ENCODE results near the gene RFTN1. TPM values are rescaled to one million over a fixed set of nuclear protein-coding genes. Genes with fewer than 3 reads are reported as not detected.

Gene RFTN1
- total and polyA plus RNA-seq, 2 experiments from 2014 or later: 3.3 to 7.2 TPM

DNA sequence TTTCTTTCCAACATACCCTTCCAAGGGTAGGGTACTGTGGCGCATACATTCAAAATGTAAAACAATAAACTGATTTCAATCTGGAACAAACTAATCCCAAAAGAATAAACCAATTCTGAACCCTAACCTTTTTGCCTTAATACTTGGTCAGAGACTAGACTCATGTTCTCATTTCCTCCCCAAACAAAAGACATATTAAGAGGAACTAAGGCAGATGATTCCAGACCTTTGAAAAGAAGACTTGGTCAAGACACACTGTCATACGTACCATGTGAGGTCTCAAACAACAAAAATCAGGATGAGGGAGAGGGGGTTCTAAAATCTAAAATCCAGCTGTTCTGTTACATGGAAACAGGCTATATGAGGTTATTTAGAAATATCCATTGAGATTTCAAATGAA is 102.1 kb downstream of the RFTN1 start (continued):
- TF ChIP-seq, protein P1, sequence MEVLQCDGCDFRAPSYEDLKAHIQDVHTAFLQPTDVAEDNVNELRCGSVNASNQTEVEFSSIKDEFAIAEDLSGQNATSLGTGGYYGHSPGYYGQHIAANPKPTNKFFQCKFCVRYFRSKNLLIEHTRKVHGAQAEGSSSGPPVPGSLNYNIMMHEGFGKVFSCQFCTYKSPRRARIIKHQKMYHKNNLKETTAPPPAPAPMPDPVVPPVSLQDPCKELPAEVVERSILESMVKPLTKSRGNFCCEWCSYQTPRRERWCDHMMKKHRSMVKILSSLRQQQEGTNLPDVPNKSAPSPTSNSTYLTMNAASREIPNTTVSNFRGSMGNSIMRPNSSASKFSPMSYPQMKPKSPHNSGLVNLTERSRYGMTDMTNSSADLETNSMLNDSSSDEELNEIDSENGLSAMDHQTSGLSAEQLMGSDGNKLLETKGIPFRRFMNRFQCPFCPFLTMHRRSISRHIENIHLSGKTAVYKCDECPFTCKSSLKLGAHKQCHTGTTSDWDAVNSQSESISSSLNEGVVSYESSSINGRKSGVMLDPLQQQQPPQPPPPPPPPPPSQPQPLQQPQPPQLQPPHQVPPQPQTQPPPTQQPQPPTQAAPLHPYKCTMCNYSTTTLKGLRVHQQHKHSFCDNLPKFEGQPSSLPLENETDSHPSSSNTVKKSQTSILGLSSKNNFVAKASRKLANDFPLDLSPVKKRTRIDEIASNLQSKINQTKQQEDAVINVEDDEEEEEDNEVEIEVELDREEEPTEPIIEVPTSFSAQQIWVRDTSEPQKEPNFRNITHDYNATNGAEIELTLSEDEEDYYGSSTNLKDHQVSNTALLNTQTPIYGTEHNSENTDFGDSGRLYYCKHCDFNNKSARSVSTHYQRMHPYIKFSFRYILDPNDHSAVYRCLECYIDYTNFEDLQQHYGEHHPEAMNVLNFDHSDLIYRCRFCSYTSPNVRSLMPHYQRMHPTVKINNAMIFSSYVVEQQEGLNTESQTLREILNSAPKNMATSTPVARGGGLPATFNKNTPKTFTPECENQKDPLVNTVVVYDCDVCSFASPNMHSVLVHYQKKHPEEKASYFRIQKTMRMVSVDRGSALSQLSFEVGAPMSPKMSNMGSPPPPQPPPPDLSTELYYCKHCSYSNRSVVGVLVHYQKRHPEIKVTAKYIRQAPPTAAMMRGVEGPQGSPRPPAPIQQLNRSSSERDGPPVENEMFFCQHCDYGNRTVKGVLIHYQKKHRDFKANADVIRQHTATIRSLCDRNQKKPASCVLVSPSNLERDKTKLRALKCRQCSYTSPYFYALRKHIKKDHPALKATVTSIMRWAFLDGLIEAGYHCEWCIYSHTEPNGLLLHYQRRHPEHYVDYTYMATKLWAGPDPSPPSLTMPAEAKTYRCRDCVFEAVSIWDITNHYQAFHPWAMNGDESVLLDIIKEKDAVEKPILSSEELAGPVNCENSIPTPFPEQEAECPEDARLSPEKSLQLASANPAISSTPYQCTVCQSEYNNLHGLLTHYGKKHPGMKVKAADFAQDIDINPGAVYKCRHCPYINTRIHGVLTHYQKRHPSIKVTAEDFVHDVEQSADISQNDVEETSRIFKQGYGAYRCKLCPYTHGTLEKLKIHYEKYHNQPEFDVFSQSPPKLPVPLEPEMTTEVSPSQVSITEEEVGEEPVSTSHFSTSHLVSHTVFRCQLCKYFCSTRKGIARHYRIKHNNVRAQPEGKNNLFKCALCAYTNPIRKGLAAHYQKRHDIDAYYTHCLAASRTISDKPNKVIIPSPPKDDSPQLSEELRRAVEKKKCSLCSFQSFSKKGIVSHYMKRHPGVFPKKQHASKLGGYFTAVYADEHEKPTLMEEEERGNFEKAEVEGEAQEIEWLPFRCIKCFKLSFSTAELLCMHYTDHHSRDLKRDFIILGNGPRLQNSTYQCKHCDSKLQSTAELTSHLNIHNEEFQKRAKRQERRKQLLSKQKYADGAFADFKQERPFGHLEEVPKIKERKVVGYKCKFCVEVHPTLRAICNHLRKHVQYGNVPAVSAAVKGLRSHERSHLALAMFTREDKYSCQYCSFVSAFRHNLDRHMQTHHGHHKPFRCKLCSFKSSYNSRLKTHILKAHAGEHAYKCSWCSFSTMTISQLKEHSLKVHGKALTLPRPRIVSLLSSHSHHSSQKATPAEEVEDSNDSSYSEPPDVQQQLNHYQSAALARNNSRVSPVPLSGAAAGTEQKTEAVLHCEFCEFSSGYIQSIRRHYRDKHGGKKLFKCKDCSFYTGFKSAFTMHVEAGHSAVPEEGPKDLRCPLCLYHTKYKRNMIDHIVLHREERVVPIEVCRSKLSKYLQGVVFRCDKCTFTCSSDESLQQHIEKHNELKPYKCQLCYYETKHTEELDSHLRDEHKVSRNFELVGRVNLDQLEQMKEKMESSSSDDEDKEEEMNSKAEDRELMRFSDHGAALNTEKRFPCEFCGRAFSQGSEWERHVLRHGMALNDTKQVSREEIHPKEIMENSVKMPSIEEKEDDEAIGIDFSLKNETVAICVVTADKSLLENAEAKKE (CRISPR knock-in tag; IDR thresholded peaks at IDR 0.05): no peak
- TF ChIP-seq POLR2AphosphoS5 (IDR thresholded peaks at IDR 0.05; ENCODE audit: low read depth) (no peak), EZH2 (IDR thresholded peaks at IDR 0.05; ENCODE audit: low read depth, unreplicated experiment) (no peak)
- TF ChIP-seq, protein P2, sequence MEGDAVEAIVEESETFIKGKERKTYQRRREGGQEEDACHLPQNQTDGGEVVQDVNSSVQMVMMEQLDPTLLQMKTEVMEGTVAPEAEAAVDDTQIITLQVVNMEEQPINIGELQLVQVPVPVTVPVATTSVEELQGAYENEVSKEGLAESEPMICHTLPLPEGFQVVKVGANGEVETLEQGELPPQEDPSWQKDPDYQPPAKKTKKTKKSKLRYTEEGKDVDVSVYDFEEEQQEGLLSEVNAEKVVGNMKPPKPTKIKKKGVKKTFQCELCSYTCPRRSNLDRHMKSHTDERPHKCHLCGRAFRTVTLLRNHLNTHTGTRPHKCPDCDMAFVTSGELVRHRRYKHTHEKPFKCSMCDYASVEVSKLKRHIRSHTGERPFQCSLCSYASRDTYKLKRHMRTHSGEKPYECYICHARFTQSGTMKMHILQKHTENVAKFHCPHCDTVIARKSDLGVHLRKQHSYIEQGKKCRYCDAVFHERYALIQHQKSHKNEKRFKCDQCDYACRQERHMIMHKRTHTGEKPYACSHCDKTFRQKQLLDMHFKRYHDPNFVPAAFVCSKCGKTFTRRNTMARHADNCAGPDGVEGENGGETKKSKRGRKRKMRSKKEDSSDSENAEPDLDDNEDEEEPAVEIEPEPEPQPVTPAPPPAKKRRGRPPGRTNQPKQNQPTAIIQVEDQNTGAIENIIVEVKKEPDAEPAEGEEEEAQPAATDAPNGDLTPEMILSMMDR (conservative IDR thresholded peaks at IDR 0.05; ENCODE audit: low read depth in 2 of 2): no peak

DNA sequence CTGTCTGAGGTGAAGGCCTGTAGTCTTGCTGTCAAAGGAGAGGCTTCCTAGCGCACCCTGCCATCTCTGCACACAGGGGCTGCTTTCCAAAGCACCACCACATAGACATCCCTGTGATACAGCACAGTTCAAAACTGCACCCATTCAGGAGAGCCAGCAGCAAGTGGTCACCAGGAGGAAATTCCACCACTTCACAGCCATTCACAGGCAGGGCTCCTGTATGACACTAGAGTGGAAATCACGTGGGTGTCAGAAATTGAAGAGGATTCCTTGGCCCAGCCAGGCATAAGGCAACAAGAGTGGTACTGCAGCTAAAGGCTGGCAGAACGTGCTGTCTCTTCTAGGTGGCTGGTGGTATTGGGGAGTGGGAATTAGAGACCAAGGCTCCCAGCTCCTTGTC is 102.8 kb downstream of the RFTN1 start:
- Mint-ChIP-seq H3K36me3 (ENCODE audit: low read depth) (no peaks in the 10 kb centered on the region), H3K4me1 (peaks cover 10% of the 10 kb centered on the region), H3K27ac (no peak overlapping the region), H3K9me3 (no peaks in the 10 kb centered on the region), H3K4me3 (no peak overlapping the region), H3K27me3 (ENCODE audit: insufficient read depth, low read depth, poor library complexity) (peaks cover 1% of the 10 kb centered on the region)
- 0 out of 2 replicates have a peak, but pooled peaks cover 3% of the 10 kb centered on the region for H3F3A ChIP-seq (replicated peaks; ENCODE audit: low read depth)
- 0 out of 2 replicates have a peak, but pooled peaks cover 2% of the 10 kb centered on the region for H4K20me1 ChIP-seq (replicated peaks; ENCODE audit: insufficient read depth)
- H3K4me2 ChIP-seq: no peak overlapping the region
- H2AFZ ChIP-seq: no peak overlapping the region
- H3K4me1 ChIP-seq (ENCODE audit: insufficient read depth): peaks cover 7% of the 10 kb centered on the region; the same call in 1 of the 2 replicates
- no peaks in the 10 kb centered on the region for H3K9me2 ChIP-seq (ENCODE audit: insufficient read depth)
- H3K4me3 ChIP-seq: no peak overlapping the region
- H3K36me3 ChIP-seq (ENCODE audit: insufficient read depth): no peaks in the 10 kb centered on the region
- no peak overlapping the region for H3K27ac ChIP-seq (ENCODE audit: low read depth)
- DNase-seq (ENCODE audit: low spot score): no peak
- TF ChIP-seq EZH2 (IDR thresholded peaks at IDR 0.05; ENCODE audit: low read depth, unreplicated experiment) (no peak), JUNB (IDR thresholded peaks at IDR 0.05; ENCODE audit: unreplicated experiment) (no peak), ZNF331 (CRISPR knock-in tag; IDR thresholded peaks at IDR 0.05; ENCODE audit: low read depth) (no peak), POLR2AphosphoS5 (IDR thresholded peaks at IDR 0.05; ENCODE audit: low read depth) (no peak)
- TF ChIP-seq, protein P2 (conservative IDR thresholded peaks at IDR 0.05; ENCODE audit: low read depth in 2 of 2): no peak
- H3K79me2 ChIP-seq (replicated peaks; ENCODE audit: insufficient read depth): no peaks in the 10 kb centered on the region
- no peak for ATAC-seq
- H3K27me3 ChIP-seq (ENCODE audit: insufficient read depth): no peaks in the 10 kb centered on the region

All from GM23338 (cell line).